Stomach (tissue), 9 donors: ENCODE data around the gene CXCR2. TPM values are rescaled to one million over a fixed set of nuclear protein-coding genes. Genes with fewer than 3 reads are reported as not detected.

Source experiments
- DNase-seq, 2 donors: peaks; one replicate each; pipeline versions ENCODE4 v3.0.0 to v3.0.0-alpha.2; 2013 to 2019
- H3K27ac ChIP-seq, 5 donors: fragments of 200-600 bp in 4 of 5; sonication (generic) in 4 of 5; one replicate each; pipeline ENCODE4 v1.5.1; 2013 to 2019; ENCODE audit warnings: mild to moderate bottlenecking in 1 of 5, moderate library complexity in 1 of 5
- H3K27me3 ChIP-seq, 3 donors: fragments of 200-600 bp; sonication (generic); one replicate each; pipeline ENCODE4 v1.5.1; 2017 to 2019; ENCODE audit warnings: mixed run types in 1 of 3
- H3K36me3 ChIP-seq, 4 donors: fragments of 200-600 bp; sonication (generic); 1 replicate in 3 of 4; 2 replicates in 1 of 4; pipeline ENCODE4 v1.5.1; 2016 to 2019
- H3K4me1 ChIP-seq, 4 donors: fragments of 200-600 bp; sonication (generic); one replicate each; pipeline ENCODE4 v1.5.1; 2016 to 2019
- H3K4me3 ChIP-seq, 4 donors: fragments of 200-600 bp; sonication (generic) in 3 of 4; one replicate each; pipeline ENCODE4 v1.5.1; 2016 to 2019; ENCODE audit warnings: mild to moderate bottlenecking in 1 of 4
- H3K9me3 ChIP-seq, 4 donors: fragments of 200-600 bp; sonication (generic); one replicate each; pipeline ENCODE4 v1.5.1; 2016 to 2019
- CTCF ChIP-seq, 7 experiments: fragments of 450-650 bp in 4 of 7; fragments of 200-600 bp in 3 of 7; sonication (generic) in 3 of 7; IDR thresholded peaks; one replicate each; pipeline ENCODE4 v1.5.1; 2016 to 2019; ENCODE audit warnings: antibody characterized with exemption in 7 of 7, control low read depth in 2 of 7, mild to moderate bottlenecking in 1 of 7
- EP300 ChIP-seq: sonication (generic); formaldehyde crosslinking; IDR thresholded peaks from one replicate; pipeline ENCODE4 v1.6.1; 2017; ENCODE audit warnings: antibody characterized with exemption
- POLR2A ChIP-seq, 4 donors: fragments of 450-650 bp; IDR thresholded peaks; one replicate each; pipeline ENCODE4 v1.6.1; 2016; ENCODE audit warnings: antibody characterized with exemption in 4 of 4, control low read depth in 2 of 4, mild to moderate bottlenecking in 1 of 4, moderate library complexity in 1 of 4
- POLR2AphosphoS5 ChIP-seq, 3 donors: sonication (generic); formaldehyde crosslinking; IDR thresholded peaks; one replicate each; pipeline ENCODE4 v1.6.1; 2016; ENCODE audit warnings: antibody characterized with exemption in 3 of 3
- WGBS, 5 donors: extraction: QIAGEN DNeasy Blood & Tissue Kit in 3 of 5; methylation state at CpG; one replicate each; pipeline versions ENCODE4 v1.1.5 to v1.1.7; 2013 to 2018; 5-methylcytosine and 5-hydroxymethylcytosine counted together
- intact Hi-C: fragments of 100-400 bp; cut with DNase I; formaldehyde crosslinking; loops from one replicate; pipeline ENCODE4 v1.15.1; 2023; ENCODE audit warnings: low total_unique reads
- polyA plus RNA-seq, 3 donors: library from polyadenylated mRNA; stranded (reverse); fragments of 200-250 nt; gene quantifications; one replicate each; pipeline ENCODE4 v1.2.3, GENCODE V29; 2013
- total RNA-seq, 5 donors: library from RNA; depleted of rRNA; stranded (reverse); fragments of >200 nt; gene quantifications; one replicate each; pipeline versions ENCODE4 v1.1.0 to v1.2.3, GENCODE V29; 2014 to 2016
- donor health status: healthy with polysubstance abuse.
- donor health status: Bipolar disorder and iron deficiency.
- donor health status: healthy.

The CXCR2 gene
- total and polyA plus RNA-seq, 8 donors: 0.37 to 2.3 (median 1.2) TPM; not detected in 3

- Histone ChIP-seq H3K4me3 (no peak overlapping the region), H3K36me3 (no peaks in the 10 kb centered on the region), H3K9me3 (no peaks in the 10 kb centered on the region), H3K27ac (no peak overlapping the region), H3K4me1 (no peaks in the 10 kb centered on the region), H3K27me3 (no peaks in the 10 kb centered on the region)
- peak in 1 of 2 donors; percentile 35 for DNase-seq
- intact Hi-C loops: loop anchor here (10.0 kb wide), 1 partner anchor 84 kb away; the partner anchor contains the start of gene GPBAR1
- WGBS, 5 donors: 61 to 75% (median 70%) methylated on average over 9 of the region's 9 CpGs
- TF ChIP-seq POLR2AphosphoS5 (IDR thresholded peaks at IDR 0.05) (no peak), EP300 (no peak)
Measured at GRCh38 chr2:218180467-218181114, 54.8 kb downstream of the CXCR2 start.

- Histone ChIP-seq H3K27ac (no peak overlapping the region), H3K36me3 (no peaks in the 10 kb centered on the region), H3K4me1 (peaks cover 9 to 30% (median 21%) of the 10 kb centered on the region in 4 donors), H3K4me3 (no peak overlapping the region), H3K9me3 (no peaks in the 10 kb centered on the region), H3K27me3 (no peaks in the 10 kb centered on the region)
- intact Hi-C loops: loop anchor here (10.0 kb wide), 1 partner anchor 80 kb away; the partner anchor contains the start of gene GPBAR1
- TF ChIP-seq CTCF (IDR thresholded peaks at IDR 0.05) (no peak), POLR2A (IDR thresholded peaks at IDR 0.05) (no peak), POLR2AphosphoS5 (IDR thresholded peaks at IDR 0.05) (no peak), EP300 (no peak)
- no peak for DNase-seq
- 86 to 95% (median 89%) methylated on average over 1 of the region's 1 CpG for WGBS, 5 donors
Measured at GRCh38 chr2:218184331-218184730, 58.5 kb downstream of the CXCR2 start.

GRCh38 chr2:218186355-218186766, 60.5 kb downstream of the CXCR2 start:
- peak overlapping the region; percentile 67 to 92 (median 83) for H3K27ac ChIP-seq
- 28 to 34% (median 28%) methylated on average over 8 of the region's 8 CpGs for WGBS, 5 donors
- H3K36me3 ChIP-seq: no peaks in the 10 kb centered on the region
- peaks cover 9 to 30% (median 21%) of the 10 kb centered on the region in 4 donors for H3K4me1 ChIP-seq
- no peaks in the 10 kb centered on the region for H3K27me3 ChIP-seq
- peak; percentile 83 to 91 for DNase-seq
- no peak overlapping the region for H3K4me3 ChIP-seq
- no peaks in the 10 kb centered on the region for H3K9me3 ChIP-seq
- no peak for TF ChIP-seq EP300
- TF ChIP-seq POLR2A (IDR thresholded peaks at IDR 0.05): no peak
- TF ChIP-seq CTCF (IDR thresholded peaks at IDR 0.05): peak in 5 of 7 experiments; percentile 85 to 93 (median 93)
- TF ChIP-seq POLR2AphosphoS5 (IDR thresholded peaks at IDR 0.05): peak in 1 of 3 donors; percentile 57
- intact Hi-C loops: loop anchor here (10.0 kb wide), 1 partner anchor 78 kb away; the partner anchor contains the start of gene GPBAR1

Other genes starting within 250 kb of the CXCR2 start
- gene TNS1, start 123.0 kb upstream of the CXCR2 start, total RNA-seq: 100 to 1,000 TPM; 145 to 682 (median 198) TPM
- gene TNS1, start 123.0 kb upstream of the CXCR2 start, polyA plus RNA-seq: 10 to 100 TPM; 18.5 to 44.9 (median 33.2) TPM
- not detected for gene RUFY4, start 56.8 kb upstream of the CXCR2 start, total RNA-seq
- under 1 TPM in 2 of 3 donors, not detected in 1; 0.12 to 0.43 TPM for gene RUFY4, start 56.8 kb upstream of the CXCR2 start, polyA plus RNA-seq
- gene CXCR1, start 40.9 kb downstream of the CXCR2 start, total RNA-seq: under 1 TPM in 3 of 5 donors, not detected in 2; 0.37 to 0.87 (median 0.45) TPM
- gene CXCR1, start 40.9 kb downstream of the CXCR2 start, polyA plus RNA-seq: under 1 TPM; 0.03 to 0.62 (median 0.61) TPM
- 100 to 1,000 TPM in 4 of 5 donors, 10 to 100 TPM in 1; 92.1 to 456 (median 234) TPM for gene ARPC2, start 91.2 kb downstream of the CXCR2 start, total RNA-seq
- 100 to 1,000 TPM; 188 to 384 (median 278) TPM for gene ARPC2, start 91.2 kb downstream of the CXCR2 start, polyA plus RNA-seq
- 1 to 10 TPM in 3 of 5 donors, under 1 TPM in 2; 0.45 to 4.8 (median 1.1) TPM for gene GPBAR1, start 135.0 kb downstream of the CXCR2 start, total RNA-seq
- gene GPBAR1, start 135.0 kb downstream of the CXCR2 start, polyA plus RNA-seq: 1 to 10 TPM; 1.8 to 2.7 (median 2.6) TPM
- 100 to 1,000 TPM in 4 of 5 donors, 10 to 100 TPM in 1; 82.6 to 218 (median 173) TPM for gene AAMP, start 144.1 kb downstream of the CXCR2 start, total RNA-seq
- 100 to 1,000 TPM in 1 of 3 donors, 10 to 100 TPM in 2; 85.9 to 183 (median 88.9) TPM for gene AAMP, start 144.1 kb downstream of the CXCR2 start, polyA plus RNA-seq
- gene PNKD, start 144.5 kb downstream of the CXCR2 start, total RNA-seq: 100 to 1,000 TPM in 2 of 5 donors, 10 to 100 TPM in 3; 35.1 to 121 (median 76.9) TPM
- gene PNKD, start 144.5 kb downstream of the CXCR2 start, polyA plus RNA-seq: 100 to 1,000 TPM; 114 to 116 (median 114) TPM
- 100 to 1,000 TPM; 103 to 318 (median 223) TPM for gene TMBIM1, start 166.5 kb downstream of the CXCR2 start, total RNA-seq
- gene TMBIM1, start 166.5 kb downstream of the CXCR2 start, polyA plus RNA-seq: 100 to 1,000 TPM in 1 of 3 donors, 10 to 100 TPM in 2; 94.6 to 119 (median 97.9) TPM
- not detected for gene CATIP, start 230.8 kb downstream of the CXCR2 start, total RNA-seq
- gene CATIP, start 230.8 kb downstream of the CXCR2 start, polyA plus RNA-seq: under 1 TPM; 0.18 to 0.62 (median 0.31) TPM